HepG2 (cell line): ENCODE measurements around the gene SLC10A1. TPM values are rescaled to one million over a fixed set of nuclear protein-coding genes. Genes with fewer than 3 reads are reported as not detected.

Experiments used
- ARNT2 ChIP-seq: sonication (generic); formaldehyde crosslinking; IDR thresholded peaks from 2 replicates; pipeline ENCODE4 v1.8.0; 2022; ENCODE audit warnings: mild to moderate bottlenecking, low read depth, missing genetic modification reagents, moderate library complexity
- ATF2 ChIP-seq: sonication (generic); formaldehyde crosslinking; IDR thresholded peaks from 2 replicates; pipeline ENCODE4 v1.4.0; 2020; ENCODE audit warnings: missing genetic modification reagents
- BRF2 ChIP-seq: sonication (generic); formaldehyde crosslinking; IDR thresholded peaks from 2 replicates; pipeline ENCODE4 v1.8.1; 2022; ENCODE audit warnings: mild to moderate bottlenecking, missing genetic modification reagents
- FOXO1 ChIP-seq: sonication (generic); formaldehyde crosslinking; IDR thresholded peaks from 2 replicates; pipeline ENCODE4 v1.4.0; 2020; ENCODE audit warnings: missing genetic modification reagents
- HCFC1 ChIP-seq: fragments of 150-350 bp; IDR thresholded peaks from 2 replicates; pipeline ENCODE4 v1.6.1; 2014; ENCODE audit warnings: low read depth, low read length
- KDM1A ChIP-seq: IDR thresholded peaks from 2 replicates; pipeline ENCODE4 v1.6.1; 2016; ENCODE audit warnings: missing compliant biosample characterization
- SP5 ChIP-seq: IDR thresholded peaks from 2 replicates; pipeline ENCODE4 v1.6.1; 2016; ENCODE audit warnings: low read depth, borderline replicate concordance
- SRSF4 ChIP-seq: fragments of 200-400 bp; formaldehyde crosslinking; IDR thresholded peaks from one replicate; pipeline ENCODE4 v1.6.1; 2018; ENCODE audit warnings: mild to moderate bottlenecking, low read depth, low read length, moderate library complexity; ENCODE audit not compliant: poor library complexity, severe bottlenecking
- TFE3 ChIP-seq: IDR thresholded peaks from 2 replicates; pipeline ENCODE4 v1.6.1; 2016
- THAP11 ChIP-seq: IDR thresholded peaks from 2 replicates; pipeline ENCODE4 v1.6.1; 2016; ENCODE audit warnings: missing biosample characterization, missing genetic modification reagents
- UBTF ChIP-seq: sonication (generic); formaldehyde crosslinking; IDR thresholded peaks from 2 replicates; pipeline ENCODE4 v1.4.0; 2020; ENCODE audit warnings: mild to moderate bottlenecking, missing genetic modification reagents
- WIZ ChIP-seq: sonication (generic); formaldehyde crosslinking; IDR thresholded peaks from 2 replicates; pipeline ENCODE4 v1.5.1; 2020; ENCODE audit warnings: mild to moderate bottlenecking, missing genetic modification reagents
- ZNF138 ChIP-seq: sonication (generic); formaldehyde crosslinking; IDR thresholded peaks from 2 replicates; pipeline ENCODE4 v1.5.0; 2020; ENCODE audit warnings: mild to moderate bottlenecking, low read depth, missing genetic modification reagents
- ZNF644 ChIP-seq: IDR thresholded peaks from 2 replicates; pipeline ENCODE4 v1.6.1; 2016; ENCODE audit warnings: low read depth
- ZNF670 ChIP-seq: sonication (generic); formaldehyde crosslinking; IDR thresholded peaks from 2 replicates; pipeline ENCODE4 v1.8.0; 2022; ENCODE audit warnings: mild to moderate bottlenecking, missing genetic modification reagents, borderline replicate concordance
- polyA plus RNA-seq, 8 experiments: library from polyadenylated mRNA; depleted of rRNA in 3 of 8; stranded (reverse) in 7 of 8; unstranded in 1 of 8; fragments of >200 nt; fragmentation: Illumina TruSeq in 4 of 8; extraction: Trizol in 4 of 8; gene quantifications; 2 replicates each; pipeline versions ENCODE4 v1.2.1 to v1.2.3, GENCODE V29; 2011 to 2016; ENCODE audit warnings: low read depth in 4 of 8, missing spikeins in 1 of 8, mixed read lengths in 1 of 8; ENCODE audit not compliant: insufficient read depth in 1 of 8
- total RNA-seq, 5 experiments: library from RNA; depleted of rRNA; stranded (reverse); fragments of >200 nt; fragmentation: Illumina TruSeq; extraction: Trizol; gene quantifications; 2 replicates each; pipeline ENCODE4 v1.2.3, GENCODE V29; 2016; ENCODE audit warnings: low read depth in 1 of 5
- TF ChIP-seq, protein P1 (sequence below): sonication (generic); formaldehyde crosslinking; IDR thresholded peaks from 2 replicates; pipeline ENCODE4 v1.4.0; 2020; ENCODE audit warnings: missing genetic modification reagents
- TF ChIP-seq, protein P2 (sequence below): sonication (generic); formaldehyde crosslinking; IDR thresholded peaks from 2 replicates; pipeline ENCODE4 v1.9.0; 2021; ENCODE audit warnings: missing genetic modification reagents, borderline replicate concordance
- TF ChIP-seq, protein P3 (sequence below): sonication (generic); formaldehyde crosslinking; IDR thresholded peaks from 2 replicates; pipeline ENCODE4 v1.4.0; 2020; ENCODE audit warnings: missing genetic modification reagents, borderline replicate concordance

The SLC10A1 gene
- total and polyA plus RNA-seq, 2 of the 13 experiments (the other 11 are each of a cell fraction or from before 2014, with no cell fraction given), result 0.17 TPM; not detected in 1

- peak; percentile 29; the same call in 1 of the 2 replicates for TF ChIP-seq THAP11 (CRISPR knock-in tag)
- no peak for TF ChIP-seq ZNF644 (CRISPR knock-in tag)
- TF ChIP-seq KDM1A, result no peak
- TF ChIP-seq SP5 (CRISPR knock-in tag), result no peak
- no peak for TF ChIP-seq ZNF670
- TF ChIP-seq TFE3 (CRISPR knock-in tag), result no peak
- no peak for TF ChIP-seq ZNF138
- TF ChIP-seq, protein P1, sequence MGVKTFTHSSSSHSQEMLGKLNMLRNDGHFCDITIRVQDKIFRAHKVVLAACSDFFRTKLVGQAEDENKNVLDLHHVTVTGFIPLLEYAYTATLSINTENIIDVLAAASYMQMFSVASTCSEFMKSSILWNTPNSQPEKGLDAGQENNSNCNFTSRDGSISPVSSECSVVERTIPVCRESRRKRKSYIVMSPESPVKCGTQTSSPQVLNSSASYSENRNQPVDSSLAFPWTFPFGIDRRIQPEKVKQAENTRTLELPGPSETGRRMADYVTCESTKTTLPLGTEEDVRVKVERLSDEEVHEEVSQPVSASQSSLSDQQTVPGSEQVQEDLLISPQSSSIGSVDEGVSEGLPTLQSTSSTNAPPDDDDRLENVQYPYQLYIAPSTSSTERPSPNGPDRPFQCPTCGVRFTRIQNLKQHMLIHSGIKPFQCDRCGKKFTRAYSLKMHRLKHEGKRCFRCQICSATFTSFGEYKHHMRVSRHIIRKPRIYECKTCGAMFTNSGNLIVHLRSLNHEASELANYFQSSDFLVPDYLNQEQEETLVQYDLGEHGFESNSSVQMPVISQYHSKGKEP (CRISPR knock-in tag), result no peak
- TF ChIP-seq HCFC1, result no peak
- TF ChIP-seq BRF2 (CRISPR knock-in tag), result no peak
- no peak for TF ChIP-seq ARNT2
- TF ChIP-seq, protein P2, sequence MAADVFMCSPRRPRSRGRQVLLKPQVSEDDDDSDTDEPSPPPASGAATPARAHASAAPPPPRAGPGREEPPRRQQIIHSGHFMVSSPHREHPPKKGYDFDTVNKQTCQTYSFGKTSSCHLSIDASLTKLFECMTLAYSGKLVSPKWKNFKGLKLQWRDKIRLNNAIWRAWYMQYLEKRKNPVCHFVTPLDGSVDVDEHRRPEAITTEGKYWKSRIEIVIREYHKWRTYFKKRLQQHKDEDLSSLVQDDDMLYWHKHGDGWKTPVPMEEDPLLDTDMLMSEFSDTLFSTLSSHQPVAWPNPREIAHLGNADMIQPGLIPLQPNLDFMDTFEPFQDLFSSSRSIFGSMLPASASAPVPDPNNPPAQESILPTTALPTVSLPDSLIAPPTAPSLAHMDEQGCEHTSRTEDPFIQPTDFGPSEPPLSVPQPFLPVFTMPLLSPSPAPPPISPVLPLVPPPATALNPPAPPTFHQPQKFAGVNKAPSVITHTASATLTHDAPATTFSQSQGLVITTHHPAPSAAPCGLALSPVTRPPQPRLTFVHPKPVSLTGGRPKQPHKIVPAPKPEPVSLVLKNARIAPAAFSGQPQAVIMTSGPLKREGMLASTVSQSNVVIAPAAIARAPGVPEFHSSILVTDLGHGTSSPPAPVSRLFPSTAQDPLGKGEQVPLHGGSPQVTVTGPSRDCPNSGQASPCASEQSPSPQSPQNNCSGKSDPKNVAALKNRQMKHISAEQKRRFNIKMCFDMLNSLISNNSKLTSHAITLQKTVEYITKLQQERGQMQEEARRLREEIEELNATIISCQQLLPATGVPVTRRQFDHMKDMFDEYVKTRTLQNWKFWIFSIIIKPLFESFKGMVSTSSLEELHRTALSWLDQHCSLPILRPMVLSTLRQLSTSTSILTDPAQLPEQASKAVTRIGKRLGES (CRISPR knock-in tag), result no peak
- TF ChIP-seq SRSF4, result no peak
- TF ChIP-seq WIZ (CRISPR knock-in tag), result no peak
- TF ChIP-seq, protein P3, sequence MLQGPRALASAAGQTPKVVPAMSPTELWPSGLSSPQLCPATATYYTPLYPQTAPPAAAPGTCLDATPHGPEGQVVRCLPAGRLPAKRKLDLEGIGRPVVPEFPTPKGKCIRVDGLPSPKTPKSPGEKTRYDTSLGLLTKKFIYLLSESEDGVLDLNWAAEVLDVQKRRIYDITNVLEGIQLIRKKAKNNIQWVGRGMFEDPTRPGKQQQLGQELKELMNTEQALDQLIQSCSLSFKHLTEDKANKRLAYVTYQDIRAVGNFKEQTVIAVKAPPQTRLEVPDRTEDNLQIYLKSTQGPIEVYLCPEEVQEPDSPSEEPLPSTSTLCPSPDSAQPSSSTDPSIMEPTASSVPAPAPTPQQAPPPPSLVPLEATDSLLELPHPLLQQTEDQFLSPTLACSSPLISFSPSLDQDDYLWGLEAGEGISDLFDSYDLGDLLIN, result no peak
- TF ChIP-seq UBTF (CRISPR knock-in tag), result no peak
- TF ChIP-seq FOXO1 (CRISPR knock-in tag), result peak; percentile 65; the same call in 1 of the 2 replicates
- TF ChIP-seq ATF2, result no peak
Observed at GRCh38 chr14:69780092-69780491, 16.9 kb downstream of the SLC10A1 start (continued).
